Gastroesophageal sphincter (tissue), 4 donors: ENCODE measurements around the gene NR2C2. TPM values are rescaled to one million over a fixed set of nuclear protein-coding genes. Genes with fewer than 3 reads are reported as not detected.

Source experiments
- total RNA-seq, 4 donors: library from RNA; depleted of rRNA; stranded (reverse); fragments of >200 nt; gene quantifications; one replicate each; pipeline ENCODE4 v1.1.0, GENCODE V29; 2016

Gene NR2C2
- total RNA-seq, 4 donors from 2014 or later: 35.8 to 56.2 (median 40.7) TPM

Other genes starting within 250 kb of the NR2C2 start
- gene FGD5, start 128.6 kb upstream of the NR2C2 start, total RNA-seq: 10 to 100 TPM; 16.1 to 18.7 (median 17.3) TPM
- 10 to 100 TPM; 17.6 to 32.0 (median 27.9) TPM for gene MRPS25, start 117.7 kb downstream of the NR2C2 start, total RNA-seq
- 10 to 100 TPM; 40.9 to 46.0 (median 44.0) TPM for gene RBSN, start 151.6 kb downstream of the NR2C2 start, total RNA-seq